PC-3 (cell line): Measurements from ENCODE around the gene LAGE3. TPM values are rescaled to one million over a fixed set of nuclear protein-coding genes. Genes with fewer than 3 reads are reported as not detected.

ENCODE experiments used
- ATAC-seq: fragments of 200-7000 bp; cut with Tn5 transposase; 2 replicates; pipeline ENCODE4 v1.9.1; 2020; ENCODE audit warnings: mild to moderate bottlenecking, moderate library complexity
- BruUV-seq: library from RNA; stranded (reverse); fragments of 400-500 nt; replicated peaks from 2 replicates; lab custom pipeline; 2021; lab: Mats Ljungman, UMichigan
- CTCF ChIA-PET: fragments of 300-600 bp; sonication (Branson Sonifier 250); formaldehyde crosslinking; loops from one replicate; lab custom pipeline; 2022; ENCODE audit warnings: antibody characterized with exemption; lab: Charles Lee
- POLR2A ChIA-PET: fragments of 300-600 bp; sonication (Branson Sonifier 250); formaldehyde crosslinking; loops from one replicate; lab custom pipeline; 2022; ENCODE audit warnings: antibody characterized with exemption; ENCODE audit not compliant: unreplicated experiment; lab: Charles Lee
- DNase-seq: peaks from one replicate; pipeline ENCODE4 v3.0.0-alpha.2; 2015
- H2AFZ ChIP-seq: fragments of 300-600 bp; sonication (generic); 2 replicates; pipeline ENCODE4 v1.6.0; 2016; ENCODE audit warnings: antibody characterized with exemption, low read length
- H3F3A ChIP-seq: fragments of 300-600 bp; sonication (generic); one replicate; pipeline ENCODE4 v1.6.0; 2017; ENCODE audit warnings: antibody characterized with exemption, low read length, control low read depth, mild to moderate bottlenecking; ENCODE audit not compliant: unreplicated experiment
- H3K27ac ChIP-seq: fragments of 300-600 bp; sonication (generic); 2 replicates; pipeline ENCODE4 v1.5.1; 2016; ENCODE audit warnings: mild to moderate bottlenecking, low read length
- H3K27me3 ChIP-seq: fragments of 300-600 bp; sonication (generic); 2 replicates; pipeline ENCODE4 v1.6.1; 2016; ENCODE audit warnings: low read length, mixed read lengths
- H3K36me3 ChIP-seq: fragments of 300-600 bp; sonication (generic); 2 replicates; pipeline ENCODE4 v1.6.1; 2016; ENCODE audit warnings: low read depth, mixed run types, low read length, mixed read lengths
- H3K4me1 ChIP-seq: fragments of 300-600 bp; sonication (generic); 2 replicates; pipeline ENCODE4 v1.5.1; 2016; ENCODE audit warnings: low read length; ENCODE audit not compliant: insufficient read depth
- H3K4me2 ChIP-seq: fragments of 300-600 bp; sonication (generic); 2 replicates; pipeline ENCODE4 v1.6.0; 2016; ENCODE audit warnings: low read length
- H3K4me3 ChIP-seq: fragments of 300-600 bp; sonication (generic); 2 replicates; pipeline ENCODE4 v1.5.1; 2016; ENCODE audit warnings: mild to moderate bottlenecking, low read length, mixed read lengths
- H3K79me2 ChIP-seq: fragments of 300-600 bp; sonication (generic); 2 replicates; pipeline ENCODE4 v1.6.1; 2017; ENCODE audit warnings: low read length, mixed read lengths
- H3K9ac ChIP-seq: fragments of 300-600 bp; sonication (generic); 2 replicates; pipeline ENCODE4 v1.6.0; 2016; ENCODE audit warnings: mild to moderate bottlenecking, low read length
- H3K9me2 ChIP-seq: fragments of 300-600 bp; sonication (generic); replicated peaks from 2 replicates; pipeline ENCODE4 v1.6.1; 2016; ENCODE audit warnings: mixed run types, low read length, mixed read lengths
- H3K9me3 ChIP-seq: fragments of 300-600 bp; sonication (generic); 2 replicates; pipeline ENCODE4 v1.6.1; 2016; ENCODE audit warnings: low read length, mixed read lengths
- H4K20me1 ChIP-seq: fragments of 300-600 bp; sonication (generic); 2 replicates; pipeline ENCODE4 v1.6.1; 2016; ENCODE audit warnings: low read length, mixed read lengths
- CTCF ChIP-seq: fragments of 300-600 bp; sonication (generic); conservative IDR thresholded peaks from 2 replicates; pipeline ENCODE4 v1.5.1; 2017; ENCODE audit warnings: antibody characterized with exemption, low read depth, mild to moderate bottlenecking, low read length
- EZH2 ChIP-seq: fragments of 300-600 bp; sonication (generic); IDR thresholded peaks from one replicate; pipeline ENCODE4 v1.6.1; 2017; ENCODE audit warnings: antibody characterized with exemption, mild to moderate bottlenecking, low read length; ENCODE audit not compliant: unreplicated experiment
- EZH2phosphoT487 ChIP-seq: fragments of 300-600 bp; sonication (generic); IDR thresholded peaks from 2 replicates; pipeline ENCODE4 v1.6.1; 2018; ENCODE audit warnings: mild to moderate bottlenecking, antibody characterized with exemption, low read length, borderline replicate concordance
- intact Hi-C: fragments of 100-400 bp; cut with micrococcal nuclease; formaldehyde crosslinking; loops from 2 replicates; pipeline ENCODE4 v1.9.0; 2023
- total RNA-seq: library from RNA; depleted of rRNA; stranded (reverse); fragments of >200 nt; gene quantifications from 2 replicates; pipeline ENCODE4 v1.2.3, GENCODE V29; 2014

The LAGE3 gene
- total RNA-seq, 1 experiment from 2014 or later: 87.4 TPM

DNA sequence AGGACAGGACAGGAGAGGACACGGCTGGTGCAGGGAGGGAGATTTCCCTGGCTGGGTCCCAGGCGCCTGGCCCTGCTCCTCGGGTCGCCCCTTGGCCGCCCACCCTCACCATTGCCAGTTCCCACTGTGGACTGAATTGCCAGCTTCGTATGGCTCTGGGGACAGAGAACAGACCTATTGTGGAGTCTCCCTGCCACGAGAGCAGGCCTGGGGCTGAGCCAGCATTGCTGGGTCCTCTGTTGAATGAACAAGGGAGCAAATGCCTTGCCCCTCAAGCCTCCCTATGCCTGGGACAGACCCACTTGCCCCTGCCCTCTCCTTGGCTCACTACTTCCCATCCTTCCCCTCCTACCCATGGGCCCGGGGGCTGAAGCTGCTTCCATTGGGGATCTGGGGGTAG is 16.7 kb downstream of the LAGE3 start:
- POLR2A ChIA-PET: no interaction called here
- no peak overlapping the region for H3K4me3 ChIP-seq
- H3K27ac ChIP-seq: no peak overlapping the region
- no peaks in the 10 kb centered on the region for H3F3A ChIP-seq
- H3K9me3 ChIP-seq: no peaks in the 10 kb centered on the region
- DNase-seq: no peak
- no peak overlapping the region for H3K4me2 ChIP-seq
- no peaks in the 10 kb centered on the region for H3K27me3 ChIP-seq
- intact Hi-C loops: no loop called here
- no peaks in the 10 kb centered on the region for H3K4me1 ChIP-seq
- no peaks in the 10 kb centered on the region for H3K36me3 ChIP-seq
- TF ChIP-seq EZH2: no peak
- no peak for TF ChIP-seq EZH2phosphoT487
- TF ChIP-seq CTCF: no peak
- no peak overlapping the region for H3K9ac ChIP-seq
- BruUV-seq: no TSS peak
- H2AFZ ChIP-seq: no peak overlapping the region
- H3K79me2 ChIP-seq: peaks cover 17% of the 10 kb centered on the region
- H4K20me1 ChIP-seq: no peaks in the 10 kb centered on the region
- no peaks in the 10 kb centered on the region for H3K9me2 ChIP-seq
- CTCF ChIA-PET: no interaction called here
- no peak for ATAC-seq

DNA sequence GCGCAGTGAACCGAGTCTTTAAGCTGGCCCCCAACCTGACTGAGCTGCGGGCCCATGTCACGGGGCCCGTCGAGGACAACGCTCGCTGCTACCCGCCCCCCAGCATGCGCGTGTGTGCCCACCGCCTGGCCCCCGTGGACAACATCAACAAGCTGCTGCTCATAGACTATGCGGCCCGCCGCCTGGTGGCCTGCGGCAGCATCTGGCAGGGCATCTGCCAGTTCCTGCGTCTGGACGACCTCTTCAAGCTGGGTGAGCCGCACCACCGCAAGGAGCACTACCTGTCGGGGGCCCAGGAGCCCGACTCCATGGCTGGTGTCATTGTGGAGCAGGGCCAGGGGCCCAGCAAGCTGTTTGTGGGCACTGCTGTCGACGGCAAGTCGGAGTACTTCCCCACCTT is 18.8 kb downstream of the LAGE3 start:
- intact Hi-C loops: no loop called here
- H3K36me3 ChIP-seq: no peaks in the 10 kb centered on the region
- no peak overlapping the region for H3K9ac ChIP-seq
- no peaks in the 10 kb centered on the region for H3K27me3 ChIP-seq
- POLR2A ChIA-PET: no interaction called here
- H3K27ac ChIP-seq: no peak overlapping the region
- CTCF ChIA-PET: no interaction called here
- H3K79me2 ChIP-seq: peaks cover 17% of the 10 kb centered on the region
- no peaks in the 10 kb centered on the region for H3K4me1 ChIP-seq
- no peak for ATAC-seq
- H3K9me3 ChIP-seq: no peaks in the 10 kb centered on the region
- H4K20me1 ChIP-seq: no peaks in the 10 kb centered on the region
- H3K4me3 ChIP-seq: no peak overlapping the region
- no peak overlapping the region for H2AFZ ChIP-seq
- no TSS peak for BruUV-seq
- H3K9me2 ChIP-seq: no peaks in the 10 kb centered on the region
- DNase-seq: no peak
- no peaks in the 10 kb centered on the region for H3F3A ChIP-seq
- TF ChIP-seq EZH2 (no peak), CTCF (no peak), EZH2phosphoT487 (no peak)
- no peak overlapping the region for H3K4me2 ChIP-seq

GRCh38 chrX:154459832-154460231 is 19.2 kb downstream of the LAGE3 start:
- no TSS peak for BruUV-seq
- ChIA-PET CTCF (no interaction called here), POLR2A (no interaction called here)
- TF ChIP-seq CTCF (no peak), EZH2 (no peak), EZH2phosphoT487 (no peak)
- Histone ChIP-seq H3K27ac (no peak overlapping the region), H2AFZ (no peak overlapping the region), H4K20me1 (no peaks in the 10 kb centered on the region), H3K79me2 (peaks cover 17% of the 10 kb centered on the region), H3K4me2 (peak overlapping the region; percentile 96), H3K9me3 (no peaks in the 10 kb centered on the region), H3K4me3 (peak overlapping the region; percentile 82), H3K36me3 (no peaks in the 10 kb centered on the region), H3F3A (no peaks in the 10 kb centered on the region), H3K9ac (no peak overlapping the region), H3K9me2 (no peaks in the 10 kb centered on the region), H3K4me1 (no peaks in the 10 kb centered on the region), H3K27me3 (no peaks in the 10 kb centered on the region)
- no peak for ATAC-seq
- intact Hi-C loops: loop anchor here (10.0 kb wide), 1 partner anchor 65 kb away; the partner anchor contains the start of gene RPL10
- DNase-seq: no peak
